Measurements from ENCODE around the gene PTMS. TPM values are rescaled to one million over a fixed set of nuclear protein-coding genes. Genes with fewer than 3 reads are reported as not detected.

PTMS gene
- total and polyA plus RNA-seq, 2 of the 13 experiments (the other 11 are each of a cell fraction or from before 2014, with no cell fraction given) = 40.5 to 82.4 TPM

DNA sequence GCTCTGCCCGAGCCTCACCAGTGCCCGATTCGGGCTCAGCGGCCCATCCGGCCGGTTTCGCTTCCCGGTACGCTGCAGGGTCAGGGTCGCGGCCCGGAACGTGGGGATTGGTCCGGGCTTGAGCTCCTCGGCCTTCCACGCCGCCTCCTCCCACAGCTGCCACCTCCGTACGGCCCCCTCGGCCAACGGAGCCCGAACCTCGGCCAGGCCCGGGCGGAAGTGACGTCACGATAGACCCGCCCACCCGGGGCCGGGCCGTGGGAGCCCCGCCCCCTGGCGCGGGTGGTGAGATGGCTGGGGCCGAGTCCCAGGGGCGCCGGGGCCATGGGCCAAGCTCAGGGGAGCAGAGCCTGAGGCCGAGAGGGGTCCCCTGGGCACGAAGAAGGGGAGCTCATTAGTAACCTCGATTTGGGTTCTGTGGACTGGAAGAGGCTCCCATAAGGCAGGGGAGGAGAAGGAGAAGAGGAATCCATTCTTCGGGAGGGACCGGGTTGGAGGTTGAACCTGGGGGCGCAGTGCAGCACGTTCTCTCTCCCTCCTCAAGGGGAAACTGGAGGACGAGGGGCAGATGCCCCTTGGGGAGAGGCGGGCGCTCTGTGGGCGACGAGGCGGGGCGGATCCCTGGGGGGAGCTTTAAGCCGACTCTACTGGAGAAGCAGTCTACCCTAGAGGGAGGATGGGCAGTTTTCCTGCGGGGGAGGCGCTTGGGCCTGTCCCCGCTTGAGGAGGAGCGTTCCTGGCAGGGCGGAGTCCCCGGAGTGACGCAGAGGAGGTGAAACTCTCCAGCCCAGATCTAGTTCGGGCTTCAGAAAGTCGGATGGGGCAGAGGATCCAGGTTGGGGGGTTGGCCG lies 13.0 kb upstream of the PTMS start, which contains the start of gene MLF2 (continued):
- TF ChIP-seq THAP9 (CRISPR knock-in tag; IDR thresholded peaks at IDR 0.05; ENCODE audit: borderline replicate concordance) = peak; percentile 64; the same call in 1 of the 2 replicates
- no peak; the same call in 1 of the 2 replicates for TF ChIP-seq SIN3B (IDR thresholded peaks at IDR 0.05; ENCODE audit: low read length)
- no peak for TF ChIP-seq ZNF557 (CRISPR knock-in tag; IDR thresholded peaks at IDR 0.05)
- peak; percentile 90 for TF ChIP-seq ZNF687 (CRISPR knock-in tag; IDR thresholded peaks at IDR 0.05)
- no peak for TF ChIP-seq ZNF782 (CRISPR knock-in tag; IDR thresholded peaks at IDR 0.05; ENCODE audit: borderline replicate concordance)
- 0 out of 2 replicates have a peak, but pooled peaks have one; percentile 41 for TF ChIP-seq TGIF2 (CRISPR knock-in tag; IDR thresholded peaks at IDR 0.05)
- peak; percentile 18; the same call in 1 of the 2 replicates for TF ChIP-seq MIER3 (CRISPR knock-in tag; IDR thresholded peaks at IDR 0.05; ENCODE audit: borderline replicate concordance)
- TF ChIP-seq SCMH1 (CRISPR knock-in tag; IDR thresholded peaks at IDR 0.05; ENCODE audit: borderline replicate concordance) = no peak
- TF ChIP-seq MAX (IDR thresholded peaks at IDR 0.05) = peak; percentile 75; the same call in 1 of the 2 replicates
- peak; percentile 71; the same call in 1 of the 2 replicates for TF ChIP-seq ZMAT3 (CRISPR knock-in tag; conservative IDR thresholded peaks at IDR 0.05)
- no peak for TF ChIP-seq EHMT2 (IDR thresholded peaks at IDR 0.05; ENCODE audit: borderline replicate concordance, low read depth, low read length)
- TF ChIP-seq NFYB (CRISPR knock-in tag; IDR thresholded peaks at IDR 0.05) = peak; percentile 29; the same call in 1 of the 2 replicates
- peak; percentile 76; the same call in 1 of the 2 replicates for TF ChIP-seq DMAP1 (CRISPR knock-in tag; IDR thresholded peaks at IDR 0.05)
- peak; percentile 54; the same call in 1 of the 2 replicates for TF ChIP-seq RFXANK (CRISPR knock-in tag; IDR thresholded peaks at IDR 0.05)
- TF ChIP-seq ZFAT (CRISPR knock-in tag; conservative IDR thresholded peaks at IDR 0.05) = no peak
- TF ChIP-seq DR1 (CRISPR knock-in tag; IDR thresholded peaks at IDR 0.05) = peak; percentile 85
- TF ChIP-seq ZFY (CRISPR knock-in tag; IDR thresholded peaks at IDR 0.05) = peak; percentile 98
- peak; percentile 68; the same call in 1 of the 3 replicates for TF ChIP-seq MXI1 (IDR thresholded peaks at IDR 0.05; ENCODE audit: borderline replicate concordance, low read depth, low read length)
- peak; percentile 23 for TF ChIP-seq ZMYM4 (CRISPR knock-in tag; IDR thresholded peaks at IDR 0.05)
- TF ChIP-seq TAF15 (IDR thresholded peaks at IDR 0.05; ENCODE audit: low read depth, low read length, poor library complexity, severe bottlenecking) = no peak
- no peak for TF ChIP-seq EZH2 (conservative IDR thresholded peaks at IDR 0.05; ENCODE audit: low read depth, low read length)
- TF ChIP-seq MIXL1 (CRISPR knock-in tag; IDR thresholded peaks at IDR 0.05) = peak; percentile 36; the same call in 1 of the 2 replicates
- peak; percentile 53; the same call in 1 of the 2 replicates for TF ChIP-seq ZNF121 (CRISPR knock-in tag; IDR thresholded peaks at IDR 0.05)
- TF ChIP-seq BORCS8-MEF2B (CRISPR knock-in tag; IDR thresholded peaks at IDR 0.05) = peak; percentile 62; the same call in 1 of the 2 replicates

Data from HepG2 (cell line).